ENCODE data around the gene KCNQ1OT1.

The KCNQ1OT1 gene

GRCh38 chr11:2655834-2656622 lies 43.8 kb downstream of the KCNQ1OT1 start:
- H3K4me3 ChIP-seq (ENCODE audit: low read length, poor library complexity, severe bottlenecking): no peak overlapping the region
- H3K79me2 ChIP-seq (ENCODE audit: insufficient read depth, low read length): no peaks in the 10 kb centered on the region
- peaks cover 11% of the 10 kb centered on the region for H3K4me1 ChIP-seq (ENCODE audit: insufficient read depth, low read length, poor library complexity, severe bottlenecking)
- no peak for TF ChIP-seq CTCF (conservative IDR thresholded peaks at IDR 0.05; ENCODE audit: low read length)
- no peak for TF ChIP-seq EZH2phosphoT487 (IDR thresholded peaks at IDR 0.05; ENCODE audit: borderline replicate concordance)
- H4K20me1 ChIP-seq (ENCODE audit: insufficient read depth, low read length, poor library complexity, severe bottlenecking): no peaks in the 10 kb centered on the region
- H3K27me3 ChIP-seq (ENCODE audit: insufficient read depth, low read length, poor library complexity, severe bottlenecking): no peaks in the 10 kb centered on the region
- no peak overlapping the region for H3K4me2 ChIP-seq (ENCODE audit: low read depth, low read length, poor library complexity, severe bottlenecking)
- peaks cover 18% of the 10 kb centered on the region for H3K9me3 ChIP-seq (ENCODE audit: insufficient read depth, low read depth, low read length)
- no peak overlapping the region for H3K9ac ChIP-seq (ENCODE audit: low read depth, low read length, poor library complexity, severe bottlenecking)
- no peaks in the 10 kb centered on the region for H3K36me3 ChIP-seq (ENCODE audit: insufficient read depth, low read length)
- no peaks in the 10 kb centered on the region for H3F3A ChIP-seq (ENCODE audit: low read depth)
- H3K9me2 ChIP-seq (replicated peaks; ENCODE audit: low read depth, low read length): no peaks in the 10 kb centered on the region
- H2AFZ ChIP-seq (ENCODE audit: low read length): no peak overlapping the region

GRCh38 chr11:2655016-2655719 lies 44.6 kb downstream of the KCNQ1OT1 start:
- Histone ChIP-seq H3F3A (ENCODE audit: low read depth) (no peaks in the 10 kb centered on the region), H3K27me3 (ENCODE audit: insufficient read depth, low read length, poor library complexity, severe bottlenecking) (no peaks in the 10 kb centered on the region), H3K9ac (ENCODE audit: low read depth, low read length, poor library complexity, severe bottlenecking) (no peak overlapping the region), H3K79me2 (ENCODE audit: insufficient read depth, low read length) (no peaks in the 10 kb centered on the region), H3K4me2 (ENCODE audit: low read depth, low read length, poor library complexity, severe bottlenecking) (no peak overlapping the region), H4K20me1 (ENCODE audit: insufficient read depth, low read length, poor library complexity, severe bottlenecking) (no peaks in the 10 kb centered on the region), H3K9me3 (ENCODE audit: insufficient read depth, low read depth, low read length) (peaks cover 17% of the 10 kb centered on the region), H3K9me2 (replicated peaks; ENCODE audit: low read depth, low read length) (no peaks in the 10 kb centered on the region), H3K36me3 (ENCODE audit: insufficient read depth, low read length) (no peaks in the 10 kb centered on the region), H3K4me3 (ENCODE audit: low read length, poor library complexity, severe bottlenecking) (no peak overlapping the region), H3K4me1 (ENCODE audit: insufficient read depth, low read length, poor library complexity, severe bottlenecking) (peaks cover 11% of the 10 kb centered on the region), H2AFZ (ENCODE audit: low read length) (no peak overlapping the region)
- TF ChIP-seq CTCF (conservative IDR thresholded peaks at IDR 0.05; ENCODE audit: low read length) (no peak), EZH2phosphoT487 (IDR thresholded peaks at IDR 0.05; ENCODE audit: borderline replicate concordance) (no peak)

GRCh38 chr11:2653930-2654739 lies 45.7 kb downstream of the KCNQ1OT1 start:
- peaks cover 11% of the 10 kb centered on the region for H3K4me1 ChIP-seq (ENCODE audit: insufficient read depth, low read length, poor library complexity, severe bottlenecking)
- H3F3A ChIP-seq (ENCODE audit: low read depth): no peaks in the 10 kb centered on the region
- H2AFZ ChIP-seq (ENCODE audit: low read length): no peak overlapping the region
- H3K36me3 ChIP-seq (ENCODE audit: insufficient read depth, low read length): no peaks in the 10 kb centered on the region; the same call in 1 of the 2 replicates
- no peaks in the 10 kb centered on the region for H3K27me3 ChIP-seq (ENCODE audit: insufficient read depth, low read length, poor library complexity, severe bottlenecking)
- no peaks in the 10 kb centered on the region for H3K9me2 ChIP-seq (replicated peaks; ENCODE audit: low read depth, low read length)
- H3K9me3 ChIP-seq (ENCODE audit: insufficient read depth, low read depth, low read length): peaks cover 17% of the 10 kb centered on the region
- no peak for TF ChIP-seq CTCF (conservative IDR thresholded peaks at IDR 0.05; ENCODE audit: low read length)
- no peak for TF ChIP-seq EZH2phosphoT487 (IDR thresholded peaks at IDR 0.05; ENCODE audit: borderline replicate concordance)
- no peak overlapping the region for H3K9ac ChIP-seq (ENCODE audit: low read depth, low read length, poor library complexity, severe bottlenecking)
- H3K4me3 ChIP-seq (ENCODE audit: low read length, poor library complexity, severe bottlenecking): no peak overlapping the region
- no peaks in the 10 kb centered on the region for H4K20me1 ChIP-seq (ENCODE audit: insufficient read depth, low read length, poor library complexity, severe bottlenecking)
- H3K79me2 ChIP-seq (ENCODE audit: insufficient read depth, low read length): no peaks in the 10 kb centered on the region
- no peak overlapping the region for H3K4me2 ChIP-seq (ENCODE audit: low read depth, low read length, poor library complexity, severe bottlenecking)

Data from Loucy (cell line).